Spleen (tissue), 11 donors: ENCODE results near the gene TBC1D20. TPM values are rescaled to one million over a fixed set of nuclear protein-coding genes. Genes with fewer than 3 reads are reported as not detected.
A peak's percentile ranks its signal among the peaks of the same experiment; 100 is the strongest.

ENCODE experiments used
- DNase-seq: peaks from one replicate; pipeline ENCODE4 v3.0.0-alpha.2; 2020
- H3K27ac ChIP-seq, 8 donors: fragments of 200-600 bp; sonication (generic) in 7 of 8; 1 replicate in 4 of 8; 2 replicates in 4 of 8; pipeline versions ENCODE4 v1.5.0 to v1.8.0; 2016 to 2021; ENCODE audit warnings: inconsistent platforms in 4 of 8, mild to moderate bottlenecking in 4 of 8, moderate library complexity in 1 of 8
- H3K27me3 ChIP-seq, 7 donors: fragments of 200-600 bp; sonication (generic) in 6 of 7; replicated peaks in 1 of 7; 1 replicate in 4 of 7; 2 replicates in 3 of 7; pipeline versions ENCODE4 v1.5.0 to v1.8.0; 2016 to 2021; ENCODE audit warnings: inconsistent platforms in 3 of 7, mild to moderate bottlenecking in 1 of 7
- H3K36me3 ChIP-seq, 6 donors: fragments of 200-600 bp; sonication (generic) in 5 of 6; 1 replicate in 4 of 6; 2 replicates in 2 of 6; pipeline versions ENCODE4 v1.5.0 to v1.8.0; 2016 to 2021; ENCODE audit warnings: inconsistent platforms in 2 of 6
- H3K4me1 ChIP-seq, 6 donors: fragments of 200-600 bp; sonication (generic) in 5 of 6; 1 replicate in 3 of 6; 2 replicates in 3 of 6; pipeline versions ENCODE4 v1.5.0 to v1.8.0; 2016 to 2021; ENCODE audit warnings: inconsistent platforms in 3 of 6
- H3K4me3 ChIP-seq, 8 donors: fragments of 200-600 bp; sonication (generic) in 7 of 8; 1 replicate in 4 of 8; 2 replicates in 4 of 8; pipeline versions ENCODE4 v1.5.0 to v1.8.0; 2016 to 2021; ENCODE audit warnings: inconsistent platforms in 4 of 8, mild to moderate bottlenecking in 4 of 8, moderate library complexity in 2 of 8
- H3K9me3 ChIP-seq, 8 donors: fragments of 200-600 bp; sonication (generic) in 7 of 8; 1 replicate in 4 of 8; 2 replicates in 4 of 8; pipeline versions ENCODE4 v1.5.0 to v1.8.0; 2016 to 2021; ENCODE audit warnings: inconsistent platforms in 4 of 8
- CTCF ChIP-seq, 11 experiments: fragments of 200-600 bp in 7 of 11; fragments of 450-650 bp in 4 of 11; sonication (generic) in 4 of 11; IDR thresholded peaks in 8 of 11; conservative IDR thresholded peaks in 3 of 11; 1 replicate in 7 of 11; 2 replicates in 4 of 11; pipeline versions ENCODE4 v1.4.0 to v1.8.0; 2016 to 2021; ENCODE audit warnings: antibody characterized with exemption in 11 of 11, inconsistent platforms in 4 of 11, mild to moderate bottlenecking in 1 of 11
- POLR2A ChIP-seq, 3 donors: fragments of 450-650 bp; IDR thresholded peaks; one replicate each; pipeline ENCODE4 v1.5.1; 2017; ENCODE audit warnings: antibody characterized with exemption in 3 of 3, mild to moderate bottlenecking in 1 of 3
- POLR2AphosphoS5 ChIP-seq, 3 donors: sonication (generic); formaldehyde crosslinking; IDR thresholded peaks; one replicate each; pipeline ENCODE4 v1.5.1; 2017; ENCODE audit warnings: antibody characterized with exemption in 3 of 3
- WGBS, 5 donors: extraction: QIAGEN DNeasy Blood & Tissue Kit in 3 of 5; methylation state at CpG; one replicate each; pipeline versions ENCODE4 v1.1.5 to v1.1.7; 2013 to 2018; 5-methylcytosine and 5-hydroxymethylcytosine counted together
- intact Hi-C: fragments of 100-400 bp; cut with DNase I; formaldehyde crosslinking; loops from one replicate; pipeline ENCODE4 v1.15.0; 2023; ENCODE audit warnings: low total_unique reads
- polyA plus RNA-seq, 3 donors: library from polyadenylated mRNA; stranded (reverse); fragments of 200-250 nt; gene quantifications; one replicate each; pipeline ENCODE4 v1.2.1, GENCODE V29; 2013
- total RNA-seq, 7 donors: library from RNA; depleted of rRNA in 3 of 7; stranded (reverse); fragments of >200 nt in 3 of 7; fragmentation: NEBNext Ultra II Directional in 4 of 7; extraction: Animal tissue kit (Norgen Biotek cat#: 25700) in 4 of 7; gene quantifications; one replicate each; pipeline versions ENCODE4 v1.1.0 to v1.2.1, GENCODE V29; 2016 to 2021
- donor health status: healthy with polysubstance abuse.
- donor health status: DM: no; HTN: no; CAD: no; lungs with moderate emphysema.
- donor health status: DM: no; HTN: no; CAD: no.
- donor health status: Bipolar disorder and iron deficiency.
- donor health status: healthy.
- donor health status: DM: no; HTN: no; CAD: no.
- donor health status: DM: yes; HTN: yes; CAD: no.

TBC1D20 gene
- total and polyA plus RNA-seq, 10 donors: 9.2 to 41.0 (median 32.8) TPM

GRCh38 chr20:469746-470490 is 7.6 kb upstream of the TBC1D20 start:
- Histone ChIP-seq H3K36me3 (peaks cover 0 to 8% (median 0%) of the 10 kb centered on the region in 6 donors), H3K9me3 (peaks cover 0 to 15% (median 2%) of the 10 kb centered on the region in 8 donors), H3K4me3 (no peak overlapping the region), H3K27me3 (peaks cover 0 to 5% (median 0%) of the 10 kb centered on the region in 7 donors), H3K4me1 (no peaks in the 10 kb centered on the region), H3K27ac (no peak overlapping the region)
- DNase-seq: no peak
- TF ChIP-seq POLR2A (IDR thresholded peaks at IDR 0.05) (no peak), POLR2AphosphoS5 (IDR thresholded peaks at IDR 0.05) (no peak), CTCF (IDR thresholded peaks at IDR 0.05 in 8 of 11, conservative IDR thresholded peaks at IDR 0.05 in 3 of 11) (no peak)
- intact Hi-C loops: no loop called here
- 83 to 86% (median 85%) methylated on average over 8 of the region's 8 CpGs for WGBS, 5 donors

GRCh38 chr20:467755-468154 is 5.4 kb upstream of the TBC1D20 start:
- peaks cover 0 to 5% (median 0%) of the 10 kb centered on the region in 7 donors for H3K27me3 ChIP-seq
- H3K9me3 ChIP-seq: peaks cover 0 to 15% (median 2%) of the 10 kb centered on the region in 8 donors
- TF ChIP-seq POLR2A (IDR thresholded peaks at IDR 0.05): no peak
- TF ChIP-seq CTCF (IDR thresholded peaks at IDR 0.05 in 8 of 11, conservative IDR thresholded peaks at IDR 0.05 in 3 of 11): no peak
- TF ChIP-seq POLR2AphosphoS5 (IDR thresholded peaks at IDR 0.05): no peak
- peaks cover 4 to 9% (median 6%) of the 10 kb centered on the region in 6 donors for H3K4me1 ChIP-seq
- no peak overlapping the region for H3K27ac ChIP-seq
- no peaks in the 10 kb centered on the region for H3K36me3 ChIP-seq
- no peak overlapping the region for H3K4me3 ChIP-seq
- intact Hi-C loops: no loop called here
- DNase-seq: no peak
- WGBS, 5 donors: 82 to 95% (median 90%) methylated on average over 7 of the region's 7 CpGs

- peak overlapping the region; percentile 64 to 92 (median 86) for H3K4me3 ChIP-seq
- H3K4me1 ChIP-seq: peaks cover 25 to 61% (median 48%) of the 10 kb centered on the region in 6 donors
- intact Hi-C loops: no loop called here
- peak overlapping the region; percentile 88 to 97 (median 94) for H3K27ac ChIP-seq
- H3K9me3 ChIP-seq: no peaks in the 10 kb centered on the region
- WGBS, 5 donors: 10 to 15% (median 12%) methylated on average over 41 to 60 of the region's 60 CpGs
- TF ChIP-seq POLR2A (IDR thresholded peaks at IDR 0.05): no peak
- no peak for TF ChIP-seq CTCF (IDR thresholded peaks at IDR 0.05 in 8 of 11, conservative IDR thresholded peaks at IDR 0.05 in 3 of 11)
- no peak for TF ChIP-seq POLR2AphosphoS5 (IDR thresholded peaks at IDR 0.05)
- DNase-seq: peak; percentile 93
- H3K36me3 ChIP-seq: no peaks in the 10 kb centered on the region
- no peaks in the 10 kb centered on the region for H3K27me3 ChIP-seq
Observed at GRCh38 chr20:461254-462198, 807 bp downstream of the TBC1D20 start.
